Skeletal muscle satellite cell (primary cell): ENCODE measurements around the gene C20orf144.
"Not testable (repeated sequence)": the region's sequence is repeated elsewhere in the genome, so short reads cannot be mapped to it uniquely, and the experiment has no call there.

ENCODE experiments used
- H3K27me3 ChIP-seq: 2 replicates; pipeline ENCODE4 v1.7.0; 2013; ENCODE audit warnings: low read length; ENCODE audit not compliant: control insufficient read depth, insufficient read depth
- H3K36me3 ChIP-seq: 2 replicates; pipeline ENCODE4 v1.7.0; 2013; ENCODE audit warnings: mild to moderate bottlenecking, control low read depth, low read length; ENCODE audit not compliant: insufficient read depth
- H3K4me1 ChIP-seq: 2 replicates; pipeline ENCODE4 v1.7.0; 2013; ENCODE audit warnings: low read length; ENCODE audit not compliant: control insufficient read depth, insufficient read depth
- H3K4me2 ChIP-seq: 2 replicates; pipeline ENCODE4 v1.7.0; 2013; ENCODE audit warnings: mild to moderate bottlenecking, low read length
- H3K4me3 ChIP-seq: 2 replicates; pipeline ENCODE4 v1.7.0; 2013; ENCODE audit warnings: low read length
- H3K9ac ChIP-seq: 2 replicates; pipeline ENCODE4 v1.7.0; 2013; ENCODE audit warnings: mild to moderate bottlenecking, low read depth, low read length, moderate library complexity
- H3K9me3 ChIP-seq: replicated peaks from 2 replicates; pipeline ENCODE4 v1.7.0; 2013; ENCODE audit warnings: mild to moderate bottlenecking, control low read depth, low read length

Gene C20orf144

DNA sequence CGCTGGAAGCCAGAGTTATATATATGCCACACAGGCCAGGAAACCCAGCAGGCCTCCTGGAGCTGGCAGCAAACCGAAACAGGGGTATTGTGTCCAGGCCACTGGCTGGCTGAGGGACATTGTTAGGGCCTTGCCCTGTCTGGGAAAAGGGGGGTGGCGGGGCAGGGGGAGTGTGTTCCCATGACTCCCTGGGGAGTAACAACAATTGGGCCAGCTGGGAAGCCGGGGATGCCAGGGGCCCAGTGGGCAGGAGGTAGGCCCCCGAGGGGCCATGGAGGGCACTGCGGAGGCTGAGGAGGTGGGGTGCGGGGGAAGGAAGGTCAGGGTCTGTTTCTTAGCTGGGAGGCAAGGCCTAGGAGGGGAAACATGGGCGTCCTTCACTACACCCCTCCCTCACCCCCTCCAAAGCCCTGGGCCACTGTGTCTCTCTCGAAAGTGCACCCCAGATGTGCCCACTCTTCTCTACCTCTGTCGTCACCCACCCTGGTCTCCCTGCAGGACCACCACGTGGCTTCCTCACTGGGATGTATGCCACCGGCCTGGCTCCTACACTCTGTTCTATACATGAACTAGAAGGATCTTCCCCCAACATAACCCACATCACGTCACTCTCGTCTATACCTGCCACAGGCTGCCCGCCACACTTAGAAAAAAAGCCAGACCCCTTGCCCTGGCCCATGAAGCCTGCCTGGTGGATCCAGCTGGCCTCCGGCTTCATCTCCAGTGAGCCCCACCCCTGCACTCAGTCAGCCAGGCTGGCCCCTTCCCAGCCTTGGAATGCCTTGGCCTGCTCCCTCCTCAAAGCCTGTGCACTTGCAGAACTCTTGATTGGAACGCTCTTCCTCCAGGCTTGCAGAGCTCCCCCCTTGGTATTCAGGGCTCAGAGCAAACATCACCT, 31.9 kb downstream of the C20orf144 start:
- Histone ChIP-seq H3K9ac (no peak overlapping the region), H3K4me3 (no peak overlapping the region), H3K9me3 (no peaks in the 10 kb centered on the region), H3K36me3 (no peaks in the 10 kb centered on the region), H3K4me1 (peaks cover 8% of the 10 kb centered on the region), H3K4me2 (no peak overlapping the region), H3K27me3 (no peaks in the 10 kb centered on the region)

DNA sequence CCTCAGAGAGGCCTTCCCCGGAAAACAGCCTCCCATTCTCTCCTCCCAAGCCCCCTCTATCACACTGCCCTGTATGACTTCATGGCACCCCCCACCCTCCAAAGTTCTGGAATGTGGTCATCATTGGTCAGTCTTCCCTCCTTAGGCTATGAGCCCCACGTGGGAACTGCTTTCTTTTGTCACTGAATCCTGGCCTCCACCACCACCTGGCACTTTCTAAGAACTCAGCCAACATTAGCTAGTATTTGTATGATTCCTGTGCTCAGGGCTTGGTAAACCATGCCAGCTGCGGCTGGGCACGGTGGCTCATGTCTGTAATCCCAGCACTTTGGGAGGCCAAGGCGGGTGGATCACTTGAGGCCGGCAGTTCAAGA, 32.5 kb downstream of the C20orf144 start:
- no peak overlapping the region for H3K4me3 ChIP-seq
- H3K36me3 ChIP-seq: no peaks in the 10 kb centered on the region
- H3K9ac ChIP-seq: no peak overlapping the region
- H3K4me1 ChIP-seq: peaks cover 8% of the 10 kb centered on the region
- no peak overlapping the region for H3K4me2 ChIP-seq
- H3K9me3 ChIP-seq: no peaks in the 10 kb centered on the region
- no peaks in the 10 kb centered on the region for H3K27me3 ChIP-seq

DNA sequence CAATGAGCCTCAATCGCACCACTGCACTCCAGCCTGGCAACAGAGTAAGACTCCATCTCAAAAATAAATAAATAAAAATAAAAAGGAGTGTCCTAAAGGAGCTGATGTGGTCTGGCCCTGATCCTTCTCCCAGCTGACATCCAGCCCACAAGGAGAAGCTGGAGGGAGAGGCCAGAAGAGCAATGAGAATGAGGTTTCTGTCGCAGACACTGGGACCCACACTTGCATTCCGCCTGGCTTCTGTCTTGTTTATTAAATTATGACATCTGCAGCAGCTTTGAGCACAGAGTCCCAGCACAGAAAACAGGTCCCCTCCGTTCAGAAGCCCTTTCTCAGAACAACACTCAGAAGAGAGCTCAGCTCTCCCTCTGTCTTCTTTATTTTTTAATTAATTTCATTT, 34.3 kb downstream of the C20orf144 start:
- Histone ChIP-seq H3K36me3 (no peaks in the 10 kb centered on the region), H3K9ac (no peak overlapping the region), H3K4me1 (peaks cover 3% of the 10 kb centered on the region), H3K27me3 (no peaks in the 10 kb centered on the region), H3K4me3 (no peak overlapping the region), H3K9me3 (no peaks in the 10 kb centered on the region), H3K4me2 (no peak overlapping the region)

DNA sequence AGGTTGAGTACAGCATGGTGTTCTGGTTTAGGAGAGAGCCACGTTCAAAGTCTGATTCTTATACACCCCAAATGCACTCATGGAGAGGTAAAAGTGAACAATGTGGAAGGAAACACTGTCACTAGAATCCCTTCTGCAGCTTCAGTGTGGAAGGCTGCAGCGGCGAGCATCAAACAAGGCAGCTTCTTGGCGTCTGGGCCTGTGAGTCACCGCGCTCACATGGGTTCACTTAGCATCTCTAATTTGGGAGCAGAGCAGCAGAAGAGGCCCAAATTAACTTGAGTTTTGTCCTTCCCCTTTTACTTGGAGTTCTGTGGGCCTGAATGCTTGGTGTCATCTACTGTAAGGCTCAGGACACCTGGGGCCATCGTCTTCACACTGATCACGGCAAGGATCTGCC, 35.0 kb downstream of the C20orf144 start:
- Histone ChIP-seq H3K4me2 (no peak overlapping the region), H3K9ac (no peak overlapping the region), H3K36me3 (no peaks in the 10 kb centered on the region)

DNA sequence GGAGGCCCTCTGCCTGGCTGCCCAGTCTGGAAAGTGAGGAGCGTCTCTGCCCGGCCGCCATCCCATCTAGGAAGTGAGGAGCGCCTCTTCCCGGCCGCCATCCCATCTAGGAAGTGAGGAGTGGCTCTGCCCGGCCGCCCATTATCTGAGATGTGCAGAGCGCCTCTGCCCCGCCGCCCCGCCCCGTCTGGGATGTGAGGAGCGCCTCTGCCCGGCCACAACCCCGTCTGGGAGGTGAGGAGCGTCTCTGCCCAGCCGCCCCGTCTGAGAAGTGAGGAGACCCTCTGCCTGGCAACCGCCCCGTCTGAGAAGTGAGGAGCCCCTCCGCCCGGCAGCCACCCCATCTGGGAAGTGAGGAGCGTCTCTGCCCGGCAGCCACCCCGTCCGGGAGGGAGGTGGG, 36.8 kb downstream of the C20orf144 start:
- H3K4me2 ChIP-seq, H3K9ac ChIP-seq, H3K4me1 ChIP-seq, H3K4me3 ChIP-seq, H3K9me3 ChIP-seq, H3K36me3 ChIP-seq, H3K27me3 ChIP-seq: not testable (repeated sequence)

More for the DNA sequence above, 35.0 kb downstream of the C20orf144 start:
- H3K4me3 ChIP-seq: no peak overlapping the region
- no peaks in the 10 kb centered on the region for H3K27me3 ChIP-seq
- no peaks in the 10 kb centered on the region for H3K9me3 ChIP-seq
- peaks cover 3% of the 10 kb centered on the region for H3K4me1 ChIP-seq

DNA sequence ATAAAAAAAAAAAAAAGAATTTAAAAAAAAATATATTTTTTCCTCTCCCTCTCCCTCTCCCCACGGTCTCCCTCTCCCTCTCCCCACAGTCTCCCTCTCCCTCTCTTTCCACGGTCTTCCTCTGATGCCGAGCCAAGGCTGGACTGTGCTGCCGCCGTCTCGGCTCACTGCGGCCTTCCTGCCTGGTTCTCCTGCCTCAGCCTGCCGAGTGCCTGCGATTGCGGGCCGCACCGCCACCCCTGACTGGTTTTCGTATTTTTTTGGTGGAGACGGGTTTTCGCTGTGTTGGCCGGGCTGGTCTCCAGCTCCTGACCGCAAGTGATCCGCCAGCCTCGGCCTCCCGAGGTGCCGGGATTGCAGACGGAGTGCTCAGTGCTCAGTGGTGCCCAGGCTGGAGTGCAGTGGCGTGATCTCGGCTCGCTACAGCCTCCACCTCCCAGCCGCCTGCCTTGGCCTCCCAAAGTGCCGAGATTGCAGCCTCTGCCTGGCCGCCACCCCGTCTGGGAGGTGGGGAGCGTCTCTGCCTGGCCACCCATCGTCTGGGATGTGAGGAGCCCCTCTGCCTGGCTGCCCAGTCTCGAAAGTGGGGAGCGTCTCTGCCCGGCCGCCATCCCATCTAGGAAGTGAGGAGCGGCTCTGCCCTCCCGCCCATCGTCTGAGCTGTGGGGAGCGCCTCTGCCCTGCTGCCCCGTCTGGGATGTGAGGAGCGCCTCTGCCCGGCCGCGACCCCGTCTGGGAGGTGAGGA, 38.7 kb downstream of the C20orf144 start:
- not testable (repeated sequence) for H3K4me2 ChIP-seq, H3K9me3 ChIP-seq, H3K36me3 ChIP-seq, H3K9ac ChIP-seq, H3K27me3 ChIP-seq, H3K4me1 ChIP-seq, H3K4me3 ChIP-seq

DNA sequence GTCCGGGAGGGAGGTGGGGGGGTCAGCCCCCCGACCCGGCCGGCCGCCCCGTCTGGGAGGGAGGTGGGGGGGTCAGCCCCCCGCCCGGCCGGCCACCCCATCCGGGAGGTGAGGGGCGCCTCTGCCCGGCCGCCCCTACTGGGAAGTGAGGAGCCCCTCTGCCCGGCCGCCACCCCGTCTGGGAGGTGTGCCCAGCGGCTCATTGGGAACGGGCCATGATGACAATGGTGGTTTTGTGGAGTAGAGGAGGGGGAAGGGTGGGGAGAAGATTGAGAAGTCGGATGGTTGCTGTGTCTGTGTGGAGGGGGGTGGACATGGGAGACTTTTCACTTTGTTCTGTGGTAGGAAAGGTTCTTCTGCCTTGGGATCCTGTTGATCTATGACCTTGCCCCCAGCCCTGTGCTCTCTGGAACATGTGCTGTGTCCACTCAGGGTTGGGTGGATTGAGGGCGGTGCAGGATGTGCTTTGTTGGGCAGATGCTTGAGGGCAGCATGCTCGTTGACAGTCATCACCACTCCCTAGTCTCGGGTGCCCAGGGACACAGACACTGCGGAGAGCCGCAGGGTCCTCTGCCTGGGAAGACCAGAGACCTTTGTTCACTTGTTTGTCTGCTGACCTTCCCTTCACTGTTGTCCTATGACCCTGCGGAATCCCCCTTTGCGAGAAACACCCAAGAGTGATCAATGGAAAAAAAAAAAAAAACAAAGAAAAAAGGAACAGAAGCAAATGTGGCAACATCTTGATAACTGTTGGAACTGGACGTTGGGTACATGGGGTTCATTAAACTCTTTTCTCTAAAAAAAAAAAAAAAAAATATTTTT, 39.7 kb downstream of the C20orf144 start:
- H3K4me3 ChIP-seq: no peak overlapping the region
- H3K9me3 ChIP-seq: no peaks in the 10 kb centered on the region
- H3K9ac ChIP-seq: no peak overlapping the region
- peaks cover 3% of the 10 kb centered on the region for H3K4me1 ChIP-seq
- H3K36me3 ChIP-seq: no peaks in the 10 kb centered on the region
- H3K27me3 ChIP-seq: no peaks in the 10 kb centered on the region
- no peak overlapping the region for H3K4me2 ChIP-seq

DNA sequence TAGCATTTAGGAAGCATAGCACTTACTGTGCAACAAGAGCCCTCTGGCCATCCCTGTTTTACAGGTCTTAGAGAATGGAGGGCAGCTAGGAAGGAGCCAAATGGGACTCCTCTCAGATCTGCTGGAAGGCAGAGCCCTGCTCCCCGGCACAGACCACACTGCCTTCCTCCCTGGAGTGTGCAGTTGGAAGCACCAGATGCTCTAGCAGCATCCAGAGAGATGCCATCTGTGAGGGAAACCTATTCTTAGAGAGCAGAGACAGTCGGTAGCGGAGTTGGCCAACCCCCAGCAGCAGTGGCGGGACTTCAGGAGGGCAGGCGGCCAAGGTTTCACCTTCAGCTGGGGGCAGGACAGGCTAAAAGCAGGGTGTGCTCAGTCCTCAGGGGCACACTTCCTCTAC, 40.7 kb downstream of the C20orf144 start:
- H3K36me3 ChIP-seq: peaks cover 3% of the 10 kb centered on the region
- no peak overlapping the region for H3K9ac ChIP-seq
- H3K4me3 ChIP-seq: no peak overlapping the region
- H3K4me2 ChIP-seq: no peak overlapping the region
- no peaks in the 10 kb centered on the region for H3K27me3 ChIP-seq
- H3K9me3 ChIP-seq: no peaks in the 10 kb centered on the region
- no peaks in the 10 kb centered on the region for H3K4me1 ChIP-seq

DNA sequence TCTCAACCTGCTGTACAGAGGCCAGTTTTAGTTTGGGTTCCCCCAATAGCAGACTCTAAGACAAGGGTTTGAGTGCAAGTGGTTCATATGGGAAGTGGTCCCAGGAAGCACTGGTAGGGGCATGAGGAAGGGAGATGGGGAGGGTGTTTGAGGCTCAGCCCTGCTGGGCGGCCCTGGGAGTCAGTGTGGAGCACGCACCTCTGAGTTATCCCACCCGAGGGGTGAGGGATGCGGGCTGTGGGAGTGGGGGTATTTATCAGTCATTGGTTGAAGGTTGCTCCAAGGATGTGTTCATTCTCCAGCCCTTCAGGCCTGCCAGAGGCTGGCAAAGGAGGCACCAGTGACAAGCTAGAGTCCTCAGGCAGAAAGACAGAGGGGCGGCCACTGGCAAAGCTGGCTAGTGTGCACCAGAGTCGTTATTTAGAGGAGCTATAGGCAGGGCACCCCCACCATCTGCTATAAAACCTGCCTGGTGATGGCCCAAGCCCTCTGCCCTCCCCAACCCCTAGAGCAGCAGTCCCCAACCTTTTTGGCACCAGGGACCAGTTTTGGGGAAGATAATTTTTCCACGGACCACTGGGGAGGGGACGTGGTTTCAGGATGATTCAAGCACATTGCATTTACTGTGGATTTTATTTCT, 41.5 kb downstream of the C20orf144 start:
- Histone ChIP-seq H3K27me3 (no peaks in the 10 kb centered on the region), H3K4me3 (no peak overlapping the region), H3K36me3 (peaks cover 3% of the 10 kb centered on the region), H3K9me3 (no peaks in the 10 kb centered on the region), H3K4me1 (no peaks in the 10 kb centered on the region), H3K4me2 (no peak overlapping the region), H3K9ac (no peak overlapping the region)

DNA sequence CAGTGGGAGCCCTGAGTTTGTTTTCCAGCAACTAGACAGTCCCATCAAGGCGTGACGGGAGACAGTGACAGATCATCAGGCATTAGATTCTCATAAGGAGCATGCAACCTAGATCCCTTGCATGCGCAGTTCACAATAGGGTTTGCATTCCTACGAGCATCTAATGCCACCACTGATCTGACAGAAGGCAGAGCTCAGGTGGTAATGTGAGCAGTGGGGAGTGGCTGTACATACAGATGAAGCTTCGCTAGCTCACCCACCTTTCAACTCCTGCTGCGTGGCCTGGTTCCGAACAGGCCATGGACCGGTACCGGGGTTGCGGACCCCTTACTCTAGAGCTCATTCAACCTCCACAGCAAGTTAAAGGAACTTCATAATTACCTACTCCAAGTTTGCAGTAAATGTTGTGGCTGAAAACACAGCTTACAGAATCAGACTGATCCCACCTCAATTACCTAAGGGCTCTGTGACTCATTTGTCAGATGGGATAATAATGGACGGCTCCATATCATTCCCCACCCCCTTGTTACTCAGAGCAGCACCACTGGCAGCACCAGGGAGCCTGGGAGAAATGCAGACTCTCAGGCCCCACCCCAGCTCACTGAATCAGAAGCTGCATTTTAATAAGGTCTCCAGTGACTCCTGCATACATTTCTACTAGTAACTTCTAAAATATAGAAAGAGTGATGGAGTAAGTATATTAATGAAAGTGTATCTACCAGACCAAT, 42.2 kb downstream of the C20orf144 start:
- Histone ChIP-seq H3K4me3 (no peak overlapping the region), H3K4me2 (no peak overlapping the region), H3K4me1 (no peaks in the 10 kb centered on the region), H3K9me3 (no peaks in the 10 kb centered on the region), H3K36me3 (peaks cover 3% of the 10 kb centered on the region), H3K27me3 (no peaks in the 10 kb centered on the region), H3K9ac (no peak overlapping the region)
